ENCODE results near the gene DGAT2.

- TF ChIP-seq CTCF (IDR thresholded peaks at IDR 0.05; ENCODE audit: insufficient read depth, low read length, poor library complexity, severe bottlenecking) (no peak), EZH2phosphoT487 (conservative IDR thresholded peaks at IDR 0.05; ENCODE audit: low read length) (no peak)
Observed at GRCh38 chr11:75809111-75809510, 40.5 kb downstream of the DGAT2 start.

Measured in SU-DHL-6 (cell line).